Left lung (tissue), 14 donors: Measurements from ENCODE around the gene ZC3H7B. TPM values are rescaled to one million over a fixed set of nuclear protein-coding genes. Genes with fewer than 3 reads are reported as not detected.

Source experiments
- ATAC-seq: fragments of 200-7000 bp; cut with Tn5 transposase; one replicate; pipeline ENCODE4 v1.9.1; 2020; ENCODE audit warnings: moderate library complexity
- DNase-seq, 4 donors: peaks; one replicate each; pipeline ENCODE4 v3.0.0-alpha.2; 2013 to 2020
- H3K27ac ChIP-seq, 2 donors: fragments of 200-600 bp; sonication (generic) in 1 of 2; one replicate each; pipeline versions ENCODE4 v1.5.0 to v1.8.0; 2020 to 2021
- H3K27me3 ChIP-seq, 2 donors: fragments of 200-600 bp; sonication (generic) in 1 of 2; one replicate each; pipeline versions ENCODE4 v1.5.0 to v1.8.0; 2020 to 2021
- H3K36me3 ChIP-seq, 2 donors: fragments of 200-600 bp; sonication (generic) in 1 of 2; one replicate each; pipeline versions ENCODE4 v1.5.0 to v1.8.0; 2020 to 2021
- H3K4me1 ChIP-seq, 2 donors: fragments of 200-600 bp; one replicate each; pipeline ENCODE4 v1.8.0; 2021
- H3K4me3 ChIP-seq, 2 donors: fragments of 200-600 bp; sonication (generic) in 1 of 2; one replicate each; pipeline versions ENCODE4 v1.5.0 to v1.8.0; 2020 to 2021; ENCODE audit warnings: mild to moderate bottlenecking in 1 of 2
- H3K9me3 ChIP-seq, 2 donors: fragments of 200-600 bp; sonication (generic) in 1 of 2; one replicate each; pipeline versions ENCODE4 v1.5.0 to v1.8.0; 2020 to 2021
- intact Hi-C, 2 donors: fragments of 100-400 bp; cut with DNase I; formaldehyde crosslinking; loops; one replicate each; pipeline versions ENCODE4 v1.11.2 to v1.14.2; 2022
- long read RNA-seq, 12 donors: library from polyadenylated mRNA in 2 of 12; unstranded in 2 of 12; transcript quantifications; one replicate each; pipeline ENCODE4 v2.0.0 and lab custom pipeline, GENCODE V29; 2019 to 2026
- polyA plus RNA-seq, 6 donors: library from polyadenylated mRNA; unstranded; fragments of 120-200 nt; gene quantifications; one replicate each; pipeline ENCODE4 v1.2.1, GENCODE V29; 2013; ENCODE audit not compliant: insufficient read length in 6 of 6
- total RNA-seq, 2 donors: library from RNA; stranded (reverse); fragmentation: NEBNext Ultra II Directional; extraction: Animal tissue kit (Norgen Biotek cat#: 25700); gene quantifications; one replicate each; pipeline ENCODE4 v1.2.1, GENCODE V29; 2021
- TF ChIP-seq, protein P1 (sequence below), 2 donors: fragments of 200-600 bp; sonication (generic) in 1 of 2; IDR thresholded peaks; one replicate each; pipeline versions ENCODE4 v1.5.0 to v1.8.0; 2021; ENCODE audit warnings: antibody characterized with exemption in 2 of 2
- donor health status: DM: no; HTN: yes; CAD: no.
- donor health status: DM: no; HTN: no; CAD: no.

The ZC3H7B gene, protein sequence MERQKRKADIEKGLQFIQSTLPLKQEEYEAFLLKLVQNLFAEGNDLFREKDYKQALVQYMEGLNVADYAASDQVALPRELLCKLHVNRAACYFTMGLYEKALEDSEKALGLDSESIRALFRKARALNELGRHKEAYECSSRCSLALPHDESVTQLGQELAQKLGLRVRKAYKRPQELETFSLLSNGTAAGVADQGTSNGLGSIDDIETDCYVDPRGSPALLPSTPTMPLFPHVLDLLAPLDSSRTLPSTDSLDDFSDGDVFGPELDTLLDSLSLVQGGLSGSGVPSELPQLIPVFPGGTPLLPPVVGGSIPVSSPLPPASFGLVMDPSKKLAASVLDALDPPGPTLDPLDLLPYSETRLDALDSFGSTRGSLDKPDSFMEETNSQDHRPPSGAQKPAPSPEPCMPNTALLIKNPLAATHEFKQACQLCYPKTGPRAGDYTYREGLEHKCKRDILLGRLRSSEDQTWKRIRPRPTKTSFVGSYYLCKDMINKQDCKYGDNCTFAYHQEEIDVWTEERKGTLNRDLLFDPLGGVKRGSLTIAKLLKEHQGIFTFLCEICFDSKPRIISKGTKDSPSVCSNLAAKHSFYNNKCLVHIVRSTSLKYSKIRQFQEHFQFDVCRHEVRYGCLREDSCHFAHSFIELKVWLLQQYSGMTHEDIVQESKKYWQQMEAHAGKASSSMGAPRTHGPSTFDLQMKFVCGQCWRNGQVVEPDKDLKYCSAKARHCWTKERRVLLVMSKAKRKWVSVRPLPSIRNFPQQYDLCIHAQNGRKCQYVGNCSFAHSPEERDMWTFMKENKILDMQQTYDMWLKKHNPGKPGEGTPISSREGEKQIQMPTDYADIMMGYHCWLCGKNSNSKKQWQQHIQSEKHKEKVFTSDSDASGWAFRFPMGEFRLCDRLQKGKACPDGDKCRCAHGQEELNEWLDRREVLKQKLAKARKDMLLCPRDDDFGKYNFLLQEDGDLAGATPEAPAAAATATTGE
- total RNA-seq, result 10 to 100 TPM; 50.4 to 65.6 TPM
- 10 to 100 TPM; 59.4 to 84.1 (median 73.1) TPM for polyA plus RNA-seq
- long read RNA-seq, donor 1, full-length matches to known transcripts, result 1 of 279 reads
- long read RNA-seq, donor 1, partial matches to known transcripts, result 278 of 279 reads
- long read RNA-seq, donor 1, other reads (novel, unspliced or antisense), result 0 of 279 reads
- long read RNA-seq, donor 2, full-length matches to known transcripts, result 1 of 28 reads
- long read RNA-seq, donor 2, partial matches to known transcripts, result 27 of 28 reads
- long read RNA-seq, donor 2, other reads (novel, unspliced or antisense), result 0 of 28 reads
- long read RNA-seq, donor 3, full-length matches to known transcripts, result 1 of 17 reads
- long read RNA-seq, donor 3, partial matches to known transcripts, result 16 of 17 reads
- long read RNA-seq, donor 3, other reads (novel, unspliced or antisense), result 0 of 17 reads
- long read RNA-seq, donor 4, full-length matches to known transcripts, result 1 of 4 reads
- long read RNA-seq, donor 4, partial matches to known transcripts, result 3 of 4 reads
- long read RNA-seq, donor 4, other reads (novel, unspliced or antisense), result 0 of 4 reads
- long read RNA-seq, donor 5, full-length matches to known transcripts, result 1 of 25 reads
- long read RNA-seq, donor 5, partial matches to known transcripts, result 24 of 25 reads
- long read RNA-seq, donor 5, other reads (novel, unspliced or antisense), result 0 of 25 reads
- long read RNA-seq, donor 6, full-length matches to known transcripts, result 2 of 84 reads
- long read RNA-seq, donor 6, partial matches to known transcripts, result 82 of 84 reads
- long read RNA-seq, donor 6, other reads (novel, unspliced or antisense), result 0 of 84 reads
- long read RNA-seq, donor 7, full-length matches to known transcripts, result 2 of 7 reads
- long read RNA-seq, donor 7, partial matches to known transcripts, result 5 of 7 reads
- long read RNA-seq, donor 7, other reads (novel, unspliced or antisense), result 0 of 7 reads
- long read RNA-seq, donor 8, full-length matches to known transcripts, result 4 of 147 reads
- long read RNA-seq, donor 8, partial matches to known transcripts, result 143 of 147 reads
- long read RNA-seq, donor 8, other reads (novel, unspliced or antisense), result 0 of 147 reads
- long read RNA-seq, donor 9, result 0 reads
- long read RNA-seq, donor 10, full-length matches to known transcripts, result 1 of 4 reads
- long read RNA-seq, donor 10, partial matches to known transcripts, result 2 of 4 reads
- long read RNA-seq, donor 10, other reads (novel, unspliced or antisense), result 1 of 4 reads
- long read RNA-seq, donor 11, full-length matches to known transcripts, result 5 of 43 reads
- long read RNA-seq, donor 11, partial matches to known transcripts, result 38 of 43 reads
- long read RNA-seq, donor 11, other reads (novel, unspliced or antisense), result 0 of 43 reads
- long read RNA-seq, donor 12, full-length matches to known transcripts, result 4 of 12 reads
- long read RNA-seq, donor 12, partial matches to known transcripts, result 8 of 12 reads
- long read RNA-seq, donor 12, other reads (novel, unspliced or antisense), result 0 of 12 reads

- Histone ChIP-seq H3K27me3 (no peaks in the 10 kb centered on the region), H3K27ac (peak within 1 kb of the TSS; percentile 84 to 86), H3K4me3 (peak within 1 kb of the TSS; percentile 70 to 93), H3K9me3 (no peaks in the 10 kb centered on the region), H3K4me1 (peaks cover 3 to 25% of the 10 kb centered on the region in 2 donors), H3K36me3 (no peaks in the 10 kb centered on the region)
- TF ChIP-seq, protein P1, sequence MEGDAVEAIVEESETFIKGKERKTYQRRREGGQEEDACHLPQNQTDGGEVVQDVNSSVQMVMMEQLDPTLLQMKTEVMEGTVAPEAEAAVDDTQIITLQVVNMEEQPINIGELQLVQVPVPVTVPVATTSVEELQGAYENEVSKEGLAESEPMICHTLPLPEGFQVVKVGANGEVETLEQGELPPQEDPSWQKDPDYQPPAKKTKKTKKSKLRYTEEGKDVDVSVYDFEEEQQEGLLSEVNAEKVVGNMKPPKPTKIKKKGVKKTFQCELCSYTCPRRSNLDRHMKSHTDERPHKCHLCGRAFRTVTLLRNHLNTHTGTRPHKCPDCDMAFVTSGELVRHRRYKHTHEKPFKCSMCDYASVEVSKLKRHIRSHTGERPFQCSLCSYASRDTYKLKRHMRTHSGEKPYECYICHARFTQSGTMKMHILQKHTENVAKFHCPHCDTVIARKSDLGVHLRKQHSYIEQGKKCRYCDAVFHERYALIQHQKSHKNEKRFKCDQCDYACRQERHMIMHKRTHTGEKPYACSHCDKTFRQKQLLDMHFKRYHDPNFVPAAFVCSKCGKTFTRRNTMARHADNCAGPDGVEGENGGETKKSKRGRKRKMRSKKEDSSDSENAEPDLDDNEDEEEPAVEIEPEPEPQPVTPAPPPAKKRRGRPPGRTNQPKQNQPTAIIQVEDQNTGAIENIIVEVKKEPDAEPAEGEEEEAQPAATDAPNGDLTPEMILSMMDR (IDR thresholded peaks at IDR 0.05), result peak; percentile 29 to 63
- ATAC-seq (peak; percentile 98), DNase-seq (peak; percentile 56 to 96 (median 88))
- intact Hi-C loops, result no loop called here
Measured at GRCh38 chr22:41301085-41302020, at the start of gene ZC3H7B. Gene ZC3H7B, plus strand, starts transcription at chr22:41301525. Its CDS starts 19,136 bp downstream, at chr22:41320661.

GRCh38 chr22:41252365-41252764, 49.0 kb upstream of the ZC3H7B start:
- Histone ChIP-seq H3K36me3 (peaks cover 0 to 100% of the 10 kb centered on the region in 2 donors), H3K27ac (no peak overlapping the region), H3K27me3 (no peaks in the 10 kb centered on the region), H3K9me3 (no peaks in the 10 kb centered on the region), H3K4me1 (no peaks in the 10 kb centered on the region), H3K4me3 (no peak overlapping the region)
- intact Hi-C loops, result no loop called here
- no peak for ATAC-seq
- no peak for DNase-seq
- TF ChIP-seq, protein P1 (IDR thresholded peaks at IDR 0.05), result no peak

DNA sequence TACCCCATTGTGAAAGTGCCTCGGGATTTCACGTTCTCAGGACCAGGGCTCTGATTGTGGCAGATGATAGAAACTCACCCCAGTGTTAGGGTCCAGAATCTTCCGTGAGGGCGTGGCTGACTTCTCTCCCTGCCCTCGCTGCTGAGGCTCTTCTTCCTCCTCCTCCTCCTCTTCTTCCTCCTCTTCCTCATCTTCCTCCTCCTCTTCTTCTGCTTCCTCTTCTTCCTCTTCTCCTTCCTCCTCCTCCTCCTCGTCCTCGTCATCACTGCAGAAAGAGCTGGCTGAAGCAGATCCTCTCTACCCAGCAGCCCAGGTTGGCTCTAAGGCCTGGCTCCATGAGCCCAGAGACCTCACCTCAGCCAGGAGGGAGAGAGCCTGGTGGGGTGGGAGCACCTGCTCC, 47.1 kb upstream of the ZC3H7B start:
- no peak for ATAC-seq
- intact Hi-C loops, result no loop called here

More for the DNA sequence above, 47.1 kb upstream of the ZC3H7B start:
- Histone ChIP-seq H3K27ac (no peak overlapping the region), H3K9me3 (no peaks in the 10 kb centered on the region), H3K27me3 (no peaks in the 10 kb centered on the region), H3K4me1 (no peaks in the 10 kb centered on the region), H3K4me3 (no peak overlapping the region), H3K36me3 (peaks cover 0 to 100% of the 10 kb centered on the region in 2 donors)
- TF ChIP-seq, protein P1 (IDR thresholded peaks at IDR 0.05), result no peak
- no peak for DNase-seq
